HG03060 (cell line): Measurements from ENCODE around the gene ZNF48.

Experiments used
- ATAC-seq: cut with Tn5 transposase; IDR thresholded peaks from one replicate; pipeline ENCODE4 v1.9.1; 2021; ENCODE audit warnings: low read depth, moderate number of reproducible peaks; ENCODE audit not compliant: unreplicated experiment

ZNF48 gene

DNA sequence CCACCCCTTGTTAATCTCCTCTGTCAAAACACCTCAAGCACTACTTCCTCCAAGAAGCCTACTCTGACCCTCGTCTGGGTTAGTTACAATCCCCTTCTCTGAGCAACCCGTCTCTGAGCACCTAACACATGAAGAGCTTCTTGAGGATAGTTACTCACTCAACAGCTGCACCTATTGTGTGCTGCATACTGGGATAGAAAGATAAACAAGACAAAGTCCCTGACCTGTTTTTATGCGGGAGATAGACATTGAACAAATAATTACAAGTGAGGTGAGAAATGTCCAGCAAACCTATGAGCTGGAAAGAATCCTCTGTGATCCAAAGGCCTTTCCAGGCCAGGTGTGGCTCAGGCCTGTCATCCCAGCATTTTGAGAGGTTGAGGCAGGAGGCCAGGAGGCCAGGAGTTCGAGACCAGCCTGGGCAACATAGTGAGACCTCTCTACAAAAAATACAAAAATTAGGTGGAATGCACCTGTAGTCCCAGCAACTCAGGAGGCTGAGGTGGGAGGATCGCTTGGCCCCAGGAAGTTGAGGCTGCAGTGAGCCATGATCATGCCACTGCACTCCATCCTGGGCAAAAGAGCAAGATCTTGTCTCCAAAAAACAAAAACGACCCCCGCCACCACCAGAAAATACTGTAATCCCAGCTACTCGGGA, 6.7 kb downstream of the ZNF48 start:
- ATAC-seq: no peak

- ATAC-seq: no peak
Observed at GRCh38 chr16:30406795-30407101, 11.5 kb downstream of the ZNF48 start.

DNA sequence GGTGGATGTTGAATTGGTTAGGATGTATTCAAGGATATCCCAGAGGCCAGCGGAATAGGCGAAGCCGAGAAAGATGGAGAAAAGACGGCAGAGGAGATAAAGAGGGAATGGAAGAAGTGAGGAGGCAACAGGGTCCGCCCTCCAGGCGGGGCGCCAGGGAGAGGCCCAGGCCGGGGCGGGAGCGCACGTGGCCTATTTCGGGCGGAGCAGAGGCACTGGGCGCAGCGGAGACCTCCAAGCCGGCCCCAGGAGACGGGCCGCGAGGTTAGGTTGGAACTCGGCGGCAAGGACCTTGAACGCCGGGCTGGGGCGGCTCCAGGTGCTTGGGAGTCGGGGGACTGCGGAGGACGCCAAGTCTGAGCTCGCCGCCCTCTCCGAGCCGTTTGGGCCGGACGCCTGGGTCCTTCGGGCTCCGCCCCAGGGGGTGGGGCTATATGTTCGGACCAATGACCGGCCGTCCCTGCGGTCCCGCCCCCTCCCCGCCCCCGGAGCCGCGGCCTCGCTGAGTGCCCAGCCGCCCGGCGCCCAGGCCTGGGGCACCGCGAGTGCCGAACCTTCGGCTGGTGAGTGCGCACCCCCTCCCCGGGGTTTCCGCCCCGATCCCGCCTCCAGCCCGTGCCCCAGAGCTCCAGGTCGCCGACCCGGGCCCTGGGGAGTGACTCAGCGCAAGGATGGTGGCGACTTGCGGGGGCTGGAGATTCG, 12.0 kb downstream of the ZNF48 start, which contains the start of gene ZNF771:
ZNF771 (plus strand) TSS at position 505 of the 702 bp plus-strand sequence. CDS start 448 bp downstream, outside the sequence.
- peak; percentile 41 for ATAC-seq

DNA sequence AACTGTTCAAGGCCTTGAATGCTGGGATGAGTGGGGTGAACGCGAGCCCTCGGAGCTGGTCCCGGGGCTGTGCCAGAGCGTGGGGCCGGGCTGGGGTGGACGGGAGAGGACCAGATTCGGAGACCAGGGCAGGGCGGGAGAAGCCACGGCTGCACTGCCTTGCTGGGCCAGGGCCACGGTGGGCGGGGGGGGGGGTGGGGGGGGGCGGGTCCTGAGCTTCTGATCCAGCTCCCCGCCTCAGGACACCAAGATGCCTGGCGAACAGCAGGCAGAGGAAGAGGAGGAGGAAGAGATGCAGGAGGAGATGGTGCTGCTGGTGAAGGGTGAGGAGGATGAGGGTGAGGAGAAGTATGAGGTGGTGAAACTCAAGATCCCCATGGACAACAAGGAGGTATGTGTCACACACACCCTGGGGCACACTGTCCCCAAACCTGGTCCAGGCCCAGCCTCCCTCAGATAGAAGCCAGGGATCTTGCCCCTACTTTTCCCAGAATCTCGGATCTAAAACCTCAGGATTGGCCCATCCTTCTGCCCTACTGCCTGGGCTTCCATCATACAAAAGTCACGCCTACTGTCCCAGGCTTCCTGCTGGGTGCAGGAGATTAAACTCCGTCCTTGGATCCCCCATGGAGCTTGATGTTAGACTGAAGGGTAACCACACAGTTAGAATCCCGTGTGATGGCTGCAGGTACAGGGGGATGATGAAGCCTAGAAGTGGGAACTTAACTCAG, 12.7 kb downstream of the ZNF48 start:
- no peak for ATAC-seq

DNA sequence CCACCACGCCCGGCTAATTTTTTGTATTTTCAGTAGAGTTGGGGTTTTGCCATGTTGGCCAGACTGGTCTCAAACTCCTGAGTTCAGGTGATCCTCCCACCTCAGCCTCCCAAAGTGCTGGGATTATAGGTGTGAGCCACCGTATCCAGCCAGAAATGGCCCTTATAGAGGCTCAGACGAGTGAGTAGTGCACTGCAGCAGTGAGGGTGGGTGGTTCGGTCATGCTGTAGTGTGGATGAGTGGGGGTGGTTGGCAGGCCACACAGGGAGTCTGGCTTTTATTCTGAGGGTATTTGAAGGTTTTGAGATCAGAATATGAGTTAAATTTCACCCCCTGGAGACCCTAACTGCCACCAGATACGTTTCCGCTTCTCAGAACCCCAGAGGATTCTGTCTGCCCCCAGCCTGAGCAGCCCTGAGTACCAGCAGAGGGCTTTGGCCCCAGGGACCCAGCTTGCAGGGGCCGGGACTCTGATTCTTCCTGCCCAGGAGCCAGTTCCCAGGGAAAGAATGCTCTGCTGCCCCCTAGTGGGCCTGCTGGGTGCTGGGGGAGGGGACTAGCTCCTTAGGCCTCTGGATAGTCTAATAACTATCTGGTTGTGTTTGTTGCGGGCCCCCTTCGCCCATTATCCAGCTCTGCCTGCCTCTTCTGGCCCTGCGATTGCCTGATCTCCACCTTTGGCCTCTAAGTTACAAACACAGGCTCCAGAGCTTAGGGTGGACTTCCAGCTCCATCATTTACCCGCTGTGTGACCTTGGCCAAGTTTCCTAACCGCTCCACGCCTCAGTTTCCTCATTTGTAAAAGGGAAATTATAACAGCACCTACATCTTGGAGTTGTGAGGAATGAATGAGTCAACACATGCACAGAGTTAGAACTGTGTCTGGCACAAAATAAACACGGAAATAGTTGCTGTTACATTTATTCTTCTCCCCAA, 14.2 kb downstream of the ZNF48 start:
- no peak for ATAC-seq

GRCh38 chr16:30413112-30413806, 18.0 kb downstream of the ZNF48 start:
- no peak for ATAC-seq

DNA sequence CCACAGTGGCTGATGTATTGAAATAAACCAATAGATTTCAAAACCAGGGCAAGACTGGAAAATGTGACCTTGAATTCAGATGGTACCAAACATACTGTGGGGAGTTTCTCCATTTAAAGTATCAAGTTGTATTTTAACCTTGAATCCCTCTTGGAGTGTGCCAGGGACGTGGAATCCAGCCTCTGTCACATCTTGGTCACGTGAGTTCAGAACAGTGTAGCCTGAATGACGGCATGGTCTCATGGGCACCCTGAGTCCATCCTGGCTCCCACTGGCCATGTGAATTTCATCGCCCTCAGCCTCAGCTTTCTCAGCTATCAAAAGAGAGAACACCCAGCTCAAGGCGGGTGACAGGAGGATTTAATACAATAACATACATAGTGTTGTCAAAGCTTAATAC, 18.9 kb downstream of the ZNF48 start:
- no peak for ATAC-seq

DNA sequence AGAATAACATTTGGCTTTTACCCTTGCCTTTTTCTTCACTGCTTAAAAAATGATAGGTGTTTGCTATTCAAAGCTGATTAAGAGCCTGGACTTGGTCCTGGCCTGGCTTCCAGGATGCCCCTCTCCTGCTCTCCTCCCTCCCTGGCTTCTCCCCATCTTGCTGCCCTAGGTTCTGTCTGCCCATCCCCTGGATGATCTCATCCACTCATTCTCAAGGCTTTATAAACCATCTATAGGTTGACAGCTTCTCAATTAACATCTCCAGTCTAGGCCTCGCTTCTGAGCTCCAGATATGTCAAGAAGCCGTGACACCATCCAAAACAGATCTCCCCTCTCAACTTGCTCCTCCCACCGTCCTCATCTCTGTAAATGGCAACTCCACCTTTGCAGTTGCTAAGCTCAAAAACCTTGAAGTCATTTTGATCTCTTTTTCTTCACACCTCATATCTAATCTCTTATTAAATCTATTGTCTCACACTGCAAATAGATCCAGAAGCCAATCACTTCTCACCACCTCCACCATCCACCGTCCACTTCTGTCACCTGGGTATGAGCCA, 20.9 kb downstream of the ZNF48 start:
- ATAC-seq: no peak

- ATAC-seq: no peak
Observed at GRCh38 chr16:30416624-30417528, 21.7 kb downstream of the ZNF48 start.

GRCh38 chr16:30417529-30418349, 22.5 kb downstream of the ZNF48 start:
- ATAC-seq: peak; percentile 55

DNA sequence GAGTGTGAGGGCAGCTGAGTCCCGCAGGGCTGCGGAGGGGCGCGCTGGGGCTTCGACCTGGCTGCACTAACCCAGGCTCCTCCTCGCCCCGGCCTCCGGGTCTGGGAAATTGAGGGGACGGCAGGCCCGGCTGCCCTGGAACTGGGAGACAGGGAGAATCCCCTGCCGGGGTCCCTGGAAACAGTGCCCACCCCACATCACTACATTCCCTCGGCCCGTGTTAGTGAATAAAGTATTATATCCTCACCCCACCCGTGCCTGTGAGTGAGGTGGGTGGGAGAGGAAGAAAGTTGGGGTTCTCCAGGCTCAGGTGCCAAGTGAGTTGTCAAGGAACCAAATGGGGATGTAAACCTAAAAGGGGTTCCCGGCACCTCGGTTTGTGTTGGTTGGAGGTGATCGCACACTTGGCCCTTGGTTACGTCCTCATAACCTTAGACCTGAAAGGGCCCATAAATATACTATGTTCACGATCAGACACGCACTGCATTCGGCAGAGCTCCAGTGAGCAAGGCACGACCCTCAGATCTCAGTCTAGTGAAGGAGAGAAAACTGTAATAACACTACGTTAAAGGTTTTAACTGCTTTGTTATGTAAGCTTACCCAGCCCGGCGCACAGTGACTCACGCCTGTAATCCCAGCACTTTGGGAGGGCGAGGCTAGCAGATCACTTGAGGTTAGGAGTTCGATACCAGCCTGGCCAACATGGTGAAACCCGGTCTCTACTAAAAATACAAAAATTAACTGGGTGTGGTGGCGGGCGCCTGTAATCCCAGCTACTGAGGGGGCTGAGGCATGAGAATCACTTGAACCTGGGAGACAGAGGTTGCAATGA, 23.3 kb downstream of the ZNF48 start:
- ATAC-seq: no peak

DNA sequence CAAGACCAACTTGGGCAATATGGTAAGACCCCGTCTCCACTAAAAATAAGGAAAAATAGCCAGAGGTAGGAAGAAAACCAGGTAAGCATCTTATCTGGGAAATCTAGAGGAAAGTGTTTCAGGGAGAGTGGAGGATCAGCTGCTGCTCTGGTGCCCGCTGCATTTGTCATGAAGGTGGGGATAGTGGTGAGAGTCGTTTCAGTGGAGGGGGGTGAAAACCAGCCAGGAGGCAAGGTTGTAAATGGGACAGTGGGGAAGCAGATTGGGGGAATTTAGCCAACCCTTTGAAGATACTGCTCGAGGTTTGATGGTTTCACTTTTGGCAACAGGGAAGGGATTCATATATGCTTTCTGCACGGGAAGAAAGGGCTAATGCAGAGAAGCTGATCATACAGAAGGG, 25.8 kb downstream of the ZNF48 start:
- no peak for ATAC-seq

- no peak for ATAC-seq
Observed at GRCh38 chr16:30428055-30428454, 32.8 kb downstream of the ZNF48 start.

- ATAC-seq: no peak
Observed at GRCh38 chr16:30429418-30429677, 34.1 kb downstream of the ZNF48 start.

GRCh38 chr16:30429678-30430427, 34.6 kb downstream of the ZNF48 start, which contains the start of gene DCTPP1:
TSS of gene DCTPP1 (minus strand) at chr16:30430030. CDS start at chr16:30429980, 50 bp downstream.
- ATAC-seq: peak; percentile 93

DNA sequence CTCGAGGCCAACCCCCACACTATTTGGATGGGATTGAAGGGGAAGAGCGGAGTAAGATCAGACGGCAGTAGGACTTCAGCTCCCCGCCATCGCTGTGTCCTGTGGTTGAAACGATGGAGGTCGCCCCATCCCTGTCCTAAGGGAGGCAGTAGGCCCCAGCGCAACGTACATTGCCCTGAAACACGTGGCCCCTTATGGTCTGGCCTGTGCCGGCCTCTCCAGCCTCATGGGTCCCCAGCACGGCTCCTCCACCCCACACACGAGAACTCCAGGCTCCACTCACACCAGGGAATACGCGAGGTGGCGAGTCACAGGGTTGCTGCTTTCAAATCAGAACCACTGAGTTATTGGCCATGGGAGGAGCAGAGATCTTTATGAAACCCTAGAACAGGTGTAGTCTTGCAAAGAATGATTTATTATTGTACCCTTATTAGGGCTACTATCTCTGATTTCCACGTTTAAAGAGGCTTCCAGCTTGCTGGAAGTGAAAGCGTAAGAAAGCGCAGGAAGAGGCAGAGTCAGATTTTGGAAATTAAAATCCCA, 35.3 kb downstream of the ZNF48 start:
- ATAC-seq: peak; percentile 5
